Measurements from ENCODE around the gene C19orf81.

DNA sequence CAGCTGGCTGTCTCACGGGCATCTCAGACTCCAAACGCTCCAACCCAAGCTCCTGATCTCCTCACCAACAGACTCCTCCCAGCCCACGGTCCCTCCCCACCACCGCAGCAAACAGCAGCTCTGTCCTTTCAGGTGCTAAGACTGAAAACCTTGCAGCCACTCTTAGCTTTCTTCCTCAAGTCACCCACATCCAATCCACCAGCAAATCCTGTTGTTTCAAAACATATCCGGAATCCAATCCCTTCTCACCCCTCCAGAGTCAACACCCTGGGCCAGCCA lies 20.8 kb downstream of the C19orf81 start:
- TF ChIP-seq, protein P1, sequence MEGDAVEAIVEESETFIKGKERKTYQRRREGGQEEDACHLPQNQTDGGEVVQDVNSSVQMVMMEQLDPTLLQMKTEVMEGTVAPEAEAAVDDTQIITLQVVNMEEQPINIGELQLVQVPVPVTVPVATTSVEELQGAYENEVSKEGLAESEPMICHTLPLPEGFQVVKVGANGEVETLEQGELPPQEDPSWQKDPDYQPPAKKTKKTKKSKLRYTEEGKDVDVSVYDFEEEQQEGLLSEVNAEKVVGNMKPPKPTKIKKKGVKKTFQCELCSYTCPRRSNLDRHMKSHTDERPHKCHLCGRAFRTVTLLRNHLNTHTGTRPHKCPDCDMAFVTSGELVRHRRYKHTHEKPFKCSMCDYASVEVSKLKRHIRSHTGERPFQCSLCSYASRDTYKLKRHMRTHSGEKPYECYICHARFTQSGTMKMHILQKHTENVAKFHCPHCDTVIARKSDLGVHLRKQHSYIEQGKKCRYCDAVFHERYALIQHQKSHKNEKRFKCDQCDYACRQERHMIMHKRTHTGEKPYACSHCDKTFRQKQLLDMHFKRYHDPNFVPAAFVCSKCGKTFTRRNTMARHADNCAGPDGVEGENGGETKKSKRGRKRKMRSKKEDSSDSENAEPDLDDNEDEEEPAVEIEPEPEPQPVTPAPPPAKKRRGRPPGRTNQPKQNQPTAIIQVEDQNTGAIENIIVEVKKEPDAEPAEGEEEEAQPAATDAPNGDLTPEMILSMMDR (tag by site-specific recombination; IDR thresholded peaks at IDR 0.05) = no peak
- TF ChIP-seq ZNF510 (tag by site-specific recombination; IDR thresholded peaks at IDR 0.05; ENCODE audit: insufficient replicate concordance) (no peak), ZNF670 (tag by site-specific recombination; IDR thresholded peaks at IDR 0.05; ENCODE audit: low read depth) (no peak), ZNF155 (tag by site-specific recombination; IDR thresholded peaks at IDR 0.05) (no peak), MEIS1 (CRISPR knock-in tag; IDR thresholded peaks at IDR 0.05; ENCODE audit: borderline replicate concordance) (no peak), GLIS1 (tag by site-specific recombination; IDR thresholded peaks at IDR 0.05) (no peak), ZNF792 (tag by site-specific recombination; IDR thresholded peaks at IDR 0.05) (no peak), ZNF175 (tag by site-specific recombination; IDR thresholded peaks at IDR 0.05) (no peak), ZNF626 (tag by site-specific recombination; IDR thresholded peaks at IDR 0.05) (no peak), ZNF23 (tag by site-specific recombination; IDR thresholded peaks at IDR 0.05; ENCODE audit: borderline replicate concordance) (no peak)
